Prostate gland (tissue), 2 donors: ENCODE measurements around the gene SGCD. TPM values are rescaled to one million over a fixed set of nuclear protein-coding genes. Genes with fewer than 3 reads are reported as not detected.

ENCODE experiments used
- DNase-seq: peaks from one replicate; pipeline ENCODE4 v3.0.0-alpha.2; 2019; ENCODE audit warnings: low spot score
- H3K27ac ChIP-seq, 2 donors: fragments of 200-600 bp; sonication (generic); 2 replicates each; pipeline ENCODE4 v1.5.1; 2017 to 2019
- H3K27me3 ChIP-seq: fragments of 200-600 bp; sonication (generic); replicated peaks from 2 replicates; pipeline ENCODE4 v1.5.1; 2019; ENCODE audit not compliant: insufficient read depth
- H3K36me3 ChIP-seq, 2 donors: fragments of 200-600 bp; sonication (generic); 1 replicate in 1 of 2; 2 replicates in 1 of 2; pipeline versions ENCODE4 v1.5.1 to v1.8.1; 2017 to 2019
- H3K4me1 ChIP-seq: fragments of 200-600 bp; sonication (generic); replicated peaks from 2 replicates; pipeline ENCODE4 v1.5.1; 2019
- H3K4me3 ChIP-seq, 2 donors: fragments of 200-600 bp; sonication (generic); 2 replicates each; pipeline ENCODE4 v1.5.1; 2017 to 2019
- H3K9me3 ChIP-seq: fragments of 200-600 bp; sonication (generic); 2 replicates; pipeline ENCODE4 v1.5.1; 2017
- POLR2A ChIP-seq: fragments of 450-650 bp; IDR thresholded peaks from one replicate; pipeline ENCODE4 v1.6.1; 2016; ENCODE audit warnings: antibody characterized with exemption, mild to moderate bottlenecking
- POLR2AphosphoS5 ChIP-seq: sonication (generic); formaldehyde crosslinking; IDR thresholded peaks from one replicate; pipeline ENCODE4 v1.6.1; 2017; ENCODE audit warnings: antibody characterized with exemption
- WGBS: methylation state at CpG from one replicate; pipeline ENCODE4 v1.1.5; 2018; 5-methylcytosine and 5-hydroxymethylcytosine counted together
- intact Hi-C: fragments of 100-400 bp; cut with DNase I; formaldehyde crosslinking; loops from one replicate; pipeline ENCODE4 v1.14.2; 2022
- total RNA-seq, 2 donors: library from RNA; depleted of rRNA; stranded (reverse); fragments of >200 nt; gene quantifications; one replicate each; pipeline ENCODE4 v1.1.0, GENCODE V29; 2016
- TF ChIP-seq, protein P1 (sequence below), 4 experiments: fragments of 200-600 bp in 2 of 4; fragments of 450-650 bp in 2 of 4; sonication (generic) in 2 of 4; IDR thresholded peaks; 1 replicate in 3 of 4; 2 replicates in 1 of 4; pipeline ENCODE4 v1.5.1; 2016 to 2019; ENCODE audit warnings: antibody characterized with exemption in 4 of 4, mild to moderate bottlenecking in 2 of 4, moderate library complexity in 2 of 4

SGCD gene
- total RNA-seq, 2 donors from 2014 or later, result 3.2 to 3.6 TPM

DNA sequence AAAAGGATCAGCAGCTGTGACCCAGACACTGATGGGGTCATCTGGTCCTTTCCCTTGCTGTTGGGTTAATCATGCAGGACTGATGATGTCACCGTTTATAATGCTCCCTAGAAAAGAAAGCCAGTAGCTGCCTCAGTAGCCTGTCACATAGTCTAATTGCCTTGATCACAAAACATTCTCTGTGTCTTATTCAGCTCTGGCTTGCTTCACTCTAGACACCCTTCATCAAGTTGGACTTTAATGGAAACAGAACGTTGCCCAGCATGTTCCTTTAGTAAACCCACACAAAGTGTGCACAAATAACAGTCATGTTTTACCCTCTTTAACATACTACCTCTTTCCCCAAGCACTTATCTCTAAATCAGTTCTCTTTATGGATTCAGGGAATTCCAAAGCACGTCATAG is 170.8 kb downstream of the SGCD start:
- WGBS, result 30% methylated on average over 3 of the region's 3 CpGs

GRCh38 chr5:156498226-156498980 is 171.4 kb downstream of the SGCD start:
- intact Hi-C loops, result no loop called here
- Histone ChIP-seq H3K27ac (no peak overlapping the region), H3K9me3 (no peaks in the 10 kb centered on the region), H3K4me1 (no peaks in the 10 kb centered on the region), H3K36me3 (no peaks in the 10 kb centered on the region), H3K27me3 (no peaks in the 10 kb centered on the region), H3K4me3 (no peak overlapping the region)
- TF ChIP-seq, protein P1, sequence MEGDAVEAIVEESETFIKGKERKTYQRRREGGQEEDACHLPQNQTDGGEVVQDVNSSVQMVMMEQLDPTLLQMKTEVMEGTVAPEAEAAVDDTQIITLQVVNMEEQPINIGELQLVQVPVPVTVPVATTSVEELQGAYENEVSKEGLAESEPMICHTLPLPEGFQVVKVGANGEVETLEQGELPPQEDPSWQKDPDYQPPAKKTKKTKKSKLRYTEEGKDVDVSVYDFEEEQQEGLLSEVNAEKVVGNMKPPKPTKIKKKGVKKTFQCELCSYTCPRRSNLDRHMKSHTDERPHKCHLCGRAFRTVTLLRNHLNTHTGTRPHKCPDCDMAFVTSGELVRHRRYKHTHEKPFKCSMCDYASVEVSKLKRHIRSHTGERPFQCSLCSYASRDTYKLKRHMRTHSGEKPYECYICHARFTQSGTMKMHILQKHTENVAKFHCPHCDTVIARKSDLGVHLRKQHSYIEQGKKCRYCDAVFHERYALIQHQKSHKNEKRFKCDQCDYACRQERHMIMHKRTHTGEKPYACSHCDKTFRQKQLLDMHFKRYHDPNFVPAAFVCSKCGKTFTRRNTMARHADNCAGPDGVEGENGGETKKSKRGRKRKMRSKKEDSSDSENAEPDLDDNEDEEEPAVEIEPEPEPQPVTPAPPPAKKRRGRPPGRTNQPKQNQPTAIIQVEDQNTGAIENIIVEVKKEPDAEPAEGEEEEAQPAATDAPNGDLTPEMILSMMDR (IDR thresholded peaks at IDR 0.05), result no peak
- no peak for TF ChIP-seq POLR2AphosphoS5
- no peak for TF ChIP-seq POLR2A
- no peak for DNase-seq
- 55% methylated on average over 7 of the region's 7 CpGs for WGBS

More for the DNA sequence above, 170.8 kb downstream of the SGCD start:
- no peak for DNase-seq
- H3K36me3 ChIP-seq, result no peaks in the 10 kb centered on the region
- H3K4me1 ChIP-seq, result no peaks in the 10 kb centered on the region
- intact Hi-C loops, result no loop called here
- no peak overlapping the region for H3K4me3 ChIP-seq
- H3K9me3 ChIP-seq, result no peaks in the 10 kb centered on the region
- TF ChIP-seq POLR2A (no peak), POLR2AphosphoS5 (no peak)
- TF ChIP-seq, protein P1 (IDR thresholded peaks at IDR 0.05), result no peak
- no peaks in the 10 kb centered on the region for H3K27me3 ChIP-seq
- H3K27ac ChIP-seq, result no peak overlapping the region

DNA sequence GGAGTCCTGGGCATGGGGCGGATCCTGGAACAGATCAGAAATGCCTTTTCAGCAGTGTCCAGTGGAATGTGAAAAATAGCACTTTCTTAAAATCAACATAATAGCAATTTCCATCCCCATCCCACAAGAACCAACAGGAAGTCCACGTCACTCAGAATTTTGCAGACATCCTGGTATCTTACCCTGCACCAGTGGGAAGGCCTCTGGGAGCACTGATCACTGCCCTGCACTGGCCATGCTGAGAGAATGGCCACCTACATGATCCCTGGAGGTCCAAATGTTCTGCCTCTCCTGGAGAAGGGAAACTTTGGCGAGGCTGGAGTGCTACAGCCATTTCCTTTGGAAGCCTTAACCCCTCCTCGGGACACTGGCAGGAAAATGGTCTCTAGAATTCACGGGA is 173.8 kb downstream of the SGCD start:
- no peaks in the 10 kb centered on the region for H3K27me3 ChIP-seq
- no peak for TF ChIP-seq POLR2A
- no peak for TF ChIP-seq POLR2AphosphoS5
- TF ChIP-seq, protein P1 (IDR thresholded peaks at IDR 0.05), result no peak
- H3K4me3 ChIP-seq, result no peak overlapping the region
- H3K4me1 ChIP-seq, result no peaks in the 10 kb centered on the region
- H3K9me3 ChIP-seq, result no peaks in the 10 kb centered on the region
- DNase-seq, result no peak
- intact Hi-C loops, result no loop called here
- no peaks in the 10 kb centered on the region for H3K36me3 ChIP-seq
- WGBS, result 91% methylated on average over 5 of the region's 5 CpGs
- no peak overlapping the region for H3K27ac ChIP-seq

DNA sequence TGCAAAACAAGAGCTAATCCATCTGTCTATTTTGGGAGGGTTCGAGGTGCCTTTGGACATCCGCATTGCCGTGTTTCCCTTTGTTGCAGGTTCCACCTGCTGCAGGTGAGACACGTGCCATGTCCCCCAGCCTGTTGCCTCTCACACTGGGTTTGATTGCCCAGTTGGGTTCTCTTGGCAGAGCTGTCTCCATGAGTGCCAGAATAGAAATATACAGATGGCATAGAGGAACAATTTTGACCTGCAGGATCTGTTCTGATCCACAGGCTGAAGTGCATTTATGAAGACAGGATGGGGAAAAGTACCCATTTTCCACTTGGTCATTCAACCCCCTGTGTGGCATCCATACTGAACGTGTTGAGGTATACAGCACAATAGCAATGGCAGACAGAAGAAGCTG is 178.1 kb downstream of the SGCD start:
- Histone ChIP-seq H3K27ac (no peak overlapping the region), H3K27me3 (no peaks in the 10 kb centered on the region), H3K36me3 (no peaks in the 10 kb centered on the region), H3K4me1 (no peaks in the 10 kb centered on the region), H3K9me3 (no peaks in the 10 kb centered on the region), H3K4me3 (no peak overlapping the region)
- no peak for TF ChIP-seq POLR2AphosphoS5
- TF ChIP-seq POLR2A, result no peak
- TF ChIP-seq, protein P1 (IDR thresholded peaks at IDR 0.05), result no peak
- WGBS, result 87% methylated on average over 5 of the region's 5 CpGs
- DNase-seq, result no peak
- intact Hi-C loops, result no loop called here

DNA sequence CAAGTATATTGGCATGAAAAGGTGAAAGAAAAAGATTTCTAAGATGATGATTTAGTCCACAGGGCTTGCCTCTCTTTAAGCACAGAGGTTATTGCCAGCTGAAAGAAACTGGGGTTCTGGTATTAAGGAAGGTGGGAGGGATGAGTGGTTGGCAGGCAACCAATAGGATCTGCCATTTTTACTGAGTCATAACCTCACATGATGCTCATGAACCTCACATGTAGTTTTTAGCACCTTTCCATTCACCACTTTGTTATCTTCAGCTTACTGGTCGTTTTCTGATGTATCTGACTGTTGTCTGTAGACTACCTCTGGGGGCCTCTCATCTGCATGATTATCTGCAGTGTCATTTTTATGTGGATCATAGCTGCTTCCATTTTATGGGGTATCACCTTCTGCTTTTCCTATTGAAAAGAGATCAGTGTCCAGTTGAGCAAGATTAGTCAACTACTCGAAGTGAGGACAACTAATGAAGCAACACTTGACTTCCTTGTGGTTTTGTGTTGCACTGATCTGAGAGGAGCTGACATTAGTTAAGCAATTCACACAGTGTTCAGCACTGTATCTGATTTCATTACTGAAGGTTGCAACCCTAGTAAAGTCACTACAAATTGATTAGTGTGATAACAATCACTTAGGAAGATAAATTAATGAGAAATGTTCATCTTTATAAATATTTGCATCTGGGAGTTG is 186.3 kb downstream of the SGCD start:
- no peak for DNase-seq
- no peak overlapping the region for H3K27ac ChIP-seq
- no peaks in the 10 kb centered on the region for H3K36me3 ChIP-seq
- WGBS, result 46% methylated on average over 2 of the region's 2 CpGs
- H3K4me1 ChIP-seq, result no peaks in the 10 kb centered on the region
- no peaks in the 10 kb centered on the region for H3K27me3 ChIP-seq
- intact Hi-C loops, result no loop called here
- no peaks in the 10 kb centered on the region for H3K9me3 ChIP-seq
- TF ChIP-seq POLR2AphosphoS5 (no peak), POLR2A (no peak)
- TF ChIP-seq, protein P1 (IDR thresholded peaks at IDR 0.05), result no peak
- H3K4me3 ChIP-seq, result no peak overlapping the region
